ENCODE measurements around the gene SGSH.

Gene SGSH

GRCh38 chr17:80217703-80218362, 2.3 kb downstream of the SGSH start:
- no peak for TF ChIP-seq CTCF (IDR thresholded peaks at IDR 0.05; ENCODE audit: low read depth, low read length)
- H3K4me3 ChIP-seq (ENCODE audit: low read depth, low read length) = no peak overlapping the region
- in situ Hi-C loops (cut with HindIII; ENCODE audit: low sequenced_read_pairs) = no loop called here
- DNase-seq (ENCODE audit: low read depth, low spot score) = no peak

GRCh38 chr17:80216473-80217456, 3.4 kb downstream of the SGSH start:
- no peak for DNase-seq (ENCODE audit: low read depth, low spot score)
- no peak for TF ChIP-seq CTCF (IDR thresholded peaks at IDR 0.05; ENCODE audit: low read depth, low read length)
- no peak overlapping the region for H3K4me3 ChIP-seq (ENCODE audit: low read depth, low read length)
- in situ Hi-C loops (cut with HindIII; ENCODE audit: low sequenced_read_pairs) = no loop called here

- no peak for DNase-seq (ENCODE audit: low read depth, low spot score)
- H3K4me3 ChIP-seq (ENCODE audit: low read depth, low read length) = no peak overlapping the region
- in situ Hi-C loops (cut with HindIII; ENCODE audit: low sequenced_read_pairs) = no loop called here
- TF ChIP-seq CTCF (IDR thresholded peaks at IDR 0.05; ENCODE audit: low read depth, low read length) = no peak
Measured at GRCh38 chr17:80214878-80215210, 5.3 kb downstream of the SGSH start.

GRCh38 chr17:80214012-80214877, 5.9 kb downstream of the SGSH start:
- DNase-seq (ENCODE audit: low read depth, low spot score) = no peak
- H3K4me3 ChIP-seq (ENCODE audit: low read depth, low read length) = no peak overlapping the region
- TF ChIP-seq CTCF (IDR thresholded peaks at IDR 0.05; ENCODE audit: low read depth, low read length) = no peak
- in situ Hi-C loops (cut with HindIII; ENCODE audit: low sequenced_read_pairs) = no loop called here

GRCh38 chr17:80213643-80213975, 6.5 kb downstream of the SGSH start:
- H3K4me3 ChIP-seq (ENCODE audit: low read depth, low read length) = no peak overlapping the region
- no peak for DNase-seq (ENCODE audit: low read depth, low spot score)
- in situ Hi-C loops (cut with HindIII; ENCODE audit: low sequenced_read_pairs) = no loop called here
- TF ChIP-seq CTCF (IDR thresholded peaks at IDR 0.05; ENCODE audit: low read depth, low read length) = no peak

GRCh38 chr17:80212962-80213642, 7.0 kb downstream of the SGSH start:
- no peak for TF ChIP-seq CTCF (IDR thresholded peaks at IDR 0.05; ENCODE audit: low read depth, low read length)
- in situ Hi-C loops (cut with HindIII; ENCODE audit: low sequenced_read_pairs) = no loop called here
- H3K4me3 ChIP-seq (ENCODE audit: low read depth, low read length) = no peak overlapping the region
- no peak for DNase-seq (ENCODE audit: low read depth, low spot score)

Data from astrocyte of the spinal cord (primary cell).